Progenitor cell of endocrine pancreas (in vitro differentiated cells): ENCODE results near the gene SLIT3. TPM values are rescaled to one million over a fixed set of nuclear protein-coding genes. Genes with fewer than 3 reads are reported as not detected.

ENCODE experiments used
- DNase-seq: peaks from one replicate; pipeline ENCODE4 v3.0.0; 2021; ENCODE audit warnings: low spot score; ENCODE audit not compliant: unreplicated experiment
- H3K27ac Mint-ChIP-seq: 2 replicates; pipeline ENCODE4 v1.8.0; 2021; ENCODE audit warnings: mild to moderate bottlenecking, moderate library complexity, mixed read lengths
- H3K27me3 Mint-ChIP-seq: 2 replicates; pipeline ENCODE4 v1.8.0; 2021; ENCODE audit warnings: mixed read lengths
- H3K36me3 Mint-ChIP-seq: 2 replicates; pipeline ENCODE4 v1.8.0; 2022; ENCODE audit warnings: mixed read lengths; ENCODE audit not compliant: insufficient read depth
- H3K4me1 Mint-ChIP-seq: 2 replicates; pipeline ENCODE4 v1.8.0; 2021; ENCODE audit warnings: low read depth, mixed read lengths
- H3K4me3 Mint-ChIP-seq: 2 replicates; pipeline ENCODE4 v1.8.0; 2021; ENCODE audit warnings: low read depth, mild to moderate bottlenecking, moderate library complexity, mixed read lengths
- H3K9me3 Mint-ChIP-seq: 2 replicates; pipeline ENCODE4 v1.8.0; 2021; ENCODE audit warnings: low read depth, mixed read lengths
- total RNA-seq: library from RNA; stranded (reverse); gene quantifications from 2 replicates; pipeline ENCODE4 v1.2.1, GENCODE V29; 2021
- TF ChIP-seq, protein P1 (sequence below): fragments of 200-600 bp; sonication (generic); IDR thresholded peaks from one replicate; pipeline ENCODE4 v1.5.0; 2021; ENCODE audit warnings: antibody characterized with exemption, mild to moderate bottlenecking; ENCODE audit not compliant: unreplicated experiment

SLIT3 gene
- total RNA-seq, 1 donor from 2014 or later, result 18.8 TPM

DNA sequence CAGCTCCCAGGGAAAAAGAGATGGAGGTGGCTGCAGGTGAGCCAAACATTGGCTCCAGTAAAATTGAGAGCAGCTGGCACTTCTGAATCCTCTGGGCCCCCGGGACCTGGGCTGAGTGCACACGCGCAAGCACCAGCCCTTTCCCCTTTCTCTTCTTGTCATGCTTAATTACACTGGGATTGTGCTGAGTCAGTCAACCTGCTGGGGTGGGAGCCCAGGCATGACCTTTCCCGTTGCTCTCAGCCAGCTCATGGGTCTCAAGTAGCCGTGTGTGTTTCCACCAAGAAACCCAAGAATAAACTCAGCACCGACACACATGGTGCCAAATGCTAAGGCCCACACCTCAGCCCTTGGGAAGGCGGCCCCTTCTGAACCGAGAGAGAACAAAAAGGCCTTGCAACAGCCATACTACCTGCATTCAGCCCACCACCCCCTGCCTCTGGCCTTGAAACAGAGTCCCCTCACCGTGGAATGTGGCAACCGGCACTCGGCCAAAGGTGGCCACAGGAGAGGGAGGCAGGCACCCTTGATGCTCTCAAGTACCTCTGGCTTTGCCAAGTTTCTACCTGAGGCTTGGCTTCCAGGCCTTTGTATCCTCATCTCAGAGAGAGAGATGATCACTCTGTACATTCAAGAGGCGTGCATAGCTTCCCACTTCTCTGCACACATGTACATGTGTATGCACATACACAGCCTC is 28.1 kb downstream of the SLIT3 start:
- Mint-ChIP-seq H3K36me3 (peaks cover 6% of the 10 kb centered on the region), H3K27me3 (no peaks in the 10 kb centered on the region), H3K4me3 (no peak overlapping the region), H3K4me1 (peaks cover 7% of the 10 kb centered on the region), H3K27ac (no peak overlapping the region), H3K9me3 (peaks cover 8% of the 10 kb centered on the region)
- DNase-seq, result no peak
- TF ChIP-seq, protein P1, sequence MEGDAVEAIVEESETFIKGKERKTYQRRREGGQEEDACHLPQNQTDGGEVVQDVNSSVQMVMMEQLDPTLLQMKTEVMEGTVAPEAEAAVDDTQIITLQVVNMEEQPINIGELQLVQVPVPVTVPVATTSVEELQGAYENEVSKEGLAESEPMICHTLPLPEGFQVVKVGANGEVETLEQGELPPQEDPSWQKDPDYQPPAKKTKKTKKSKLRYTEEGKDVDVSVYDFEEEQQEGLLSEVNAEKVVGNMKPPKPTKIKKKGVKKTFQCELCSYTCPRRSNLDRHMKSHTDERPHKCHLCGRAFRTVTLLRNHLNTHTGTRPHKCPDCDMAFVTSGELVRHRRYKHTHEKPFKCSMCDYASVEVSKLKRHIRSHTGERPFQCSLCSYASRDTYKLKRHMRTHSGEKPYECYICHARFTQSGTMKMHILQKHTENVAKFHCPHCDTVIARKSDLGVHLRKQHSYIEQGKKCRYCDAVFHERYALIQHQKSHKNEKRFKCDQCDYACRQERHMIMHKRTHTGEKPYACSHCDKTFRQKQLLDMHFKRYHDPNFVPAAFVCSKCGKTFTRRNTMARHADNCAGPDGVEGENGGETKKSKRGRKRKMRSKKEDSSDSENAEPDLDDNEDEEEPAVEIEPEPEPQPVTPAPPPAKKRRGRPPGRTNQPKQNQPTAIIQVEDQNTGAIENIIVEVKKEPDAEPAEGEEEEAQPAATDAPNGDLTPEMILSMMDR, result no peak

GRCh38 chr5:169272111-169272510 is 28.8 kb downstream of the SLIT3 start:
- H3K27ac Mint-ChIP-seq, result no peak overlapping the region

DNA sequence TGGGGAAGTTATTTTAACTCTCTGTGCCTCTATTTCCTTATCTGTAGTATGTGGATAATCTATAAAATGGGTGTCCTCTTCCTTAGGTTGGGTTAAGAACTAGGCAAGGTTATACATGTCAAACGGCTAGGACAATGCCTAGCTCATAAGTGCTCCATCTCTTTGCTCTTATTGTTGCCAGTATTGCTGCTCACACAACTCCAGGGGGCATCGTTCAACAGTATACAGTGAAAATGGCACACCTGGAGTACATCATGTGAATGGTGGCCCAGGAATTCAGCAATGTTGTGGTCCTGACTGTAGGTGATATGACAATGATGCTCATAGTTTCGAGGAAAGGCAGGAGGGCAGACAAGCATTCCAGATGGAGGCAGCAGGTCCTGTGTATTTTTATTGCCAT is 30.1 kb downstream of the SLIT3 start:
- H3K27ac Mint-ChIP-seq, result no peak overlapping the region
- H3K9me3 Mint-ChIP-seq, result peaks cover 8% of the 10 kb centered on the region
- peaks cover 6% of the 10 kb centered on the region for H3K36me3 Mint-ChIP-seq
- TF ChIP-seq, protein P1, result no peak
- peaks cover 7% of the 10 kb centered on the region for H3K4me1 Mint-ChIP-seq
- DNase-seq, result no peak
- H3K27me3 Mint-ChIP-seq, result no peaks in the 10 kb centered on the region
- H3K4me3 Mint-ChIP-seq, result no peak overlapping the region

More at GRCh38 chr5:169272111-169272510, 28.8 kb downstream of the SLIT3 start:
- Mint-ChIP-seq H3K4me1 (peaks cover 7% of the 10 kb centered on the region), H3K4me3 (no peak overlapping the region), H3K36me3 (peaks cover 6% of the 10 kb centered on the region), H3K9me3 (peaks cover 8% of the 10 kb centered on the region), H3K27me3 (no peaks in the 10 kb centered on the region)
- TF ChIP-seq, protein P1, result no peak
- DNase-seq, result no peak

DNA sequence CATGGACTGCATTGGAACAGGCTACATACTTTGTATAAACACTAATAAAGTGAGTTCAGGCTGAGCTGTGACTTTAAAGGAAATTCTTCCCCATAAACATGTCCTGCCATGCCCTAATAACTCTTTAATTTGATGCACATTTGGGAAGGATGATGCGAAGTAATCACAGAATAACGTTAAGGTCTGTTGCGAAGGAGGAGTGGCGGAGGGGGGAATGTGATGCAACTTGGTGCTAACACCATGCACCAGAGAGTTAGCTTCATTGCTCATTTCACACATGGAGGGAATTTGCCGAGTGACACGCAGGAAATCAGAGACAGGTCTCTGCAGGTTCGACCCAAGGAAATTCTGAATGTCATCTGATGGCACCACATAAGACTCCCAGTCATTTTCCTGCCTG is 32.9 kb downstream of the SLIT3 start:
- Mint-ChIP-seq H3K4me1 (peaks cover 2% of the 10 kb centered on the region), H3K4me3 (no peak overlapping the region), H3K27me3 (no peaks in the 10 kb centered on the region), H3K9me3 (peaks cover 8% of the 10 kb centered on the region), H3K36me3 (peaks cover 6% of the 10 kb centered on the region), H3K27ac (no peak overlapping the region)
- no peak for DNase-seq
- TF ChIP-seq, protein P1, result no peak

DNA sequence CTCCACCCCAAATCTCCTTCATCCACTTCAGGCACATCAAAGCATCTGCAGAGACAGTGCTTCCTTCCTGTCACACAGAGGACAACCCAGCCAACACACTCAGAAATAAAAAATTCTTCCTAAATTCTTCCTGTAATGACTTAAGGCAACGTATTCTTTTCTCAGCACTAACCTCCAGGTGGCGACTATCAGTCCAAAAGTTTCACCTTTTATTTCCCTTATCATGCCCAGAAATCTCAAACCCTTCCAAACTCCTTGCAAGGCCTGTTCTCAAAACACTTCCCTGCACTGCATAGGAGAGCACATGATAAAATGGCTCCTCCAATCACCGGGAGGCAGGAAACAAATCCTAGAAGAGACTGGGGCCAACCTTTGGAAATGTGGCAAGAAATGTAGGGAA is 35.1 kb downstream of the SLIT3 start:
- H3K4me3 Mint-ChIP-seq, result no peak overlapping the region
- no peak for DNase-seq
- no peak overlapping the region for H3K27ac Mint-ChIP-seq
- TF ChIP-seq, protein P1, result peak; percentile 33
- peaks cover 8% of the 10 kb centered on the region for H3K9me3 Mint-ChIP-seq
- peaks cover 6% of the 10 kb centered on the region for H3K36me3 Mint-ChIP-seq
- no peaks in the 10 kb centered on the region for H3K4me1 Mint-ChIP-seq
- peaks cover 3% of the 10 kb centered on the region for H3K27me3 Mint-ChIP-seq
